SIG-M5 (cell line): ENCODE measurements around the gene PARD3.

Experiments used
- DNase-seq: peaks from one replicate; lab custom pipeline; 2025; lab: John Stamatoyannopoulos, UW

Gene PARD3

GRCh38 chr10:34183016-34183796 lies 631.9 kb downstream of the PARD3 start:
- DNase-seq: no peak

GRCh38 chr10:34181553-34182300 lies 633.4 kb downstream of the PARD3 start:
- no peak for DNase-seq

- DNase-seq: no peak
Observed at GRCh38 chr10:34180749-34181148, 634.3 kb downstream of the PARD3 start.

GRCh38 chr10:34179280-34179679 lies 635.8 kb downstream of the PARD3 start:
- no peak for DNase-seq

GRCh38 chr10:34178756-34179155 lies 636.3 kb downstream of the PARD3 start:
- DNase-seq: no peak

- DNase-seq: no peak
Observed at GRCh38 chr10:34178196-34178595, 636.9 kb downstream of the PARD3 start.

- DNase-seq: no peak
Observed at GRCh38 chr10:34177445-34177844, 637.7 kb downstream of the PARD3 start.

- DNase-seq: no peak
Observed at GRCh38 chr10:34176351-34176750, 638.7 kb downstream of the PARD3 start.

GRCh38 chr10:34175121-34175520 lies 640.0 kb downstream of the PARD3 start:
- DNase-seq: no peak

- DNase-seq: no peak
Observed at GRCh38 chr10:34172936-34173533, 642.1 kb downstream of the PARD3 start.

- no peak for DNase-seq
Observed at GRCh38 chr10:34171957-34172527, 643.1 kb downstream of the PARD3 start.

- no peak for DNase-seq
Observed at GRCh38 chr10:34169677-34170076, 645.4 kb downstream of the PARD3 start.

- no peak for DNase-seq
Observed at GRCh38 chr10:34169131-34169530, 646.0 kb downstream of the PARD3 start.

- DNase-seq: no peak
Observed at GRCh38 chr10:34168439-34168838, 646.7 kb downstream of the PARD3 start.

- DNase-seq: no peak
Observed at GRCh38 chr10:34166823-34167222, 648.3 kb downstream of the PARD3 start.

GRCh38 chr10:34166354-34166753 lies 648.7 kb downstream of the PARD3 start:
- DNase-seq: no peak

GRCh38 chr10:34164029-34164428 lies 651.1 kb downstream of the PARD3 start:
- no peak for DNase-seq

GRCh38 chr10:34163075-34163905 lies 651.8 kb downstream of the PARD3 start:
- no peak for DNase-seq

- no peak for DNase-seq
Observed at GRCh38 chr10:34161777-34162370, 653.2 kb downstream of the PARD3 start.

GRCh38 chr10:34160595-34160994 lies 654.5 kb downstream of the PARD3 start:
- DNase-seq: no peak

GRCh38 chr10:34157501-34157900 lies 657.6 kb downstream of the PARD3 start:
- no peak for DNase-seq
